CMK (cell line): ENCODE measurements around the gene NOL8.

Experiments used
- DNase-seq: peaks from one replicate; pipeline ENCODE4 v3.0.0-alpha.2; 2010; ENCODE audit warnings: low read depth

The NOL8 gene

GRCh38 chr9:92266486-92266885 lies 58.7 kb downstream of the NOL8 start:
- DNase-seq = no peak

- DNase-seq = no peak
Observed at GRCh38 chr9:92265154-92265553, 60.0 kb downstream of the NOL8 start.

GRCh38 chr9:92263131-92263530 lies 62.0 kb downstream of the NOL8 start:
- DNase-seq = no peak

- DNase-seq = no peak
Observed at GRCh38 chr9:92257327-92257726, 67.8 kb downstream of the NOL8 start.

GRCh38 chr9:92254381-92255337 lies 70.5 kb downstream of the NOL8 start:
- DNase-seq = no peak

- no peak for DNase-seq
Observed at GRCh38 chr9:92253656-92254055, 71.5 kb downstream of the NOL8 start.

- DNase-seq = no peak
Observed at GRCh38 chr9:92247981-92248380, 77.2 kb downstream of the NOL8 start.
